ENCODE data around the gene TRMO. TPM values are rescaled to one million over a fixed set of nuclear protein-coding genes. Genes with fewer than 3 reads are reported as not detected.

The TRMO gene
- total and polyA plus RNA-seq, 2 of the 8 experiments (the other 6 are each of a cell fraction or from before 2014, with no cell fraction given): 4.6 to 5.6 TPM

- no peak overlapping the region for H3K56ac ChIP-seq (replicated peaks; ENCODE audit: insufficient read length, low read depth, low read length)
- no peak overlapping the region for H3K27ac ChIP-seq (ENCODE audit: low read depth, low read length)
- TF ChIP-seq GABPA (IDR thresholded peaks at IDR 0.05; ENCODE audit: borderline replicate concordance, insufficient read depth, low read length) (no peak), EP300 (IDR thresholded peaks at IDR 0.05; ENCODE audit: borderline replicate concordance in 1 of 2, low read depth in 2 of 2, low read length in 2 of 2) (no peak), ASH2L (IDR thresholded peaks at IDR 0.05; ENCODE audit: low read length) (no peak), CTBP2 (IDR thresholded peaks at IDR 0.05; ENCODE audit: borderline replicate concordance, insufficient read depth, insufficient read length, low read length) (no peak), SIN3A (conservative IDR thresholded peaks at IDR 0.05 in 1 of 2, IDR thresholded peaks at IDR 0.05 in 1 of 2; ENCODE audit: low read depth in 1 of 2, low read length in 2 of 2) (no peak), RXRA (IDR thresholded peaks at IDR 0.05; ENCODE audit: insufficient read depth, low read depth, low read length) (no peak), SP1 (IDR thresholded peaks at IDR 0.05; ENCODE audit: low read depth, low read length) (no peak), SAP30 (IDR thresholded peaks at IDR 0.05; ENCODE audit: insufficient read depth, insufficient replicate concordance, low read length) (no peak), RFX5 (IDR thresholded peaks at IDR 0.05; ENCODE audit: borderline replicate concordance, low read depth, low read length) (no peak)
- H3K23me2 ChIP-seq (ENCODE audit: low read depth, low read length): no peaks in the 10 kb centered on the region
- no peaks in the 10 kb centered on the region for H3K79me2 ChIP-seq (ENCODE audit: control insufficient read depth in 1 of 2, insufficient read depth in 2 of 2, low read length in 2 of 2)
- no peak overlapping the region for H2BK15ac ChIP-seq (ENCODE audit: low read length)
- no peak overlapping the region for H3K18ac ChIP-seq (ENCODE audit: extremely low read depth, low read length)
- H4K20me1 ChIP-seq (replicated peaks in 1 of 2; ENCODE audit: control insufficient read depth in 1 of 2, insufficient read depth in 2 of 2, low read length in 2 of 2): no peaks in the 10 kb centered on the region
- peaks cover 0 to 10% (median 9%) of the 10 kb centered on the region in 4 experiments; a peak in 5 of 7 replicates for H3K27me3 ChIP-seq (replicated peaks in 1 of 4; ENCODE audit: control insufficient read depth in 3 of 4, extremely low read depth in 1 of 4, insufficient read depth in 3 of 4, low read length in 3 of 4)
- no peak overlapping the region for H3K23ac ChIP-seq (ENCODE audit: insufficient read length)
- POLR2A ChIA-PET (ENCODE audit: partially characterized antibody): no interaction called here
- H2BK12ac ChIP-seq (ENCODE audit: low read depth, low read length): no peak overlapping the region
- no peak overlapping the region for H3K4me3 ChIP-seq (ENCODE audit: extremely low read depth in 1 of 4, insufficient read depth in 2 of 4, low read depth in 3 of 4, low read length in 4 of 4)
- no peak overlapping the region for H2BK20ac ChIP-seq (ENCODE audit: low read length)
- H2AFZ ChIP-seq (ENCODE audit: low read length): no peak overlapping the region
- H3K4me2 ChIP-seq (ENCODE audit: insufficient read depth in 1 of 2, low read depth in 2 of 2, low read length in 2 of 2): no peak overlapping the region
- H2AK5ac ChIP-seq (ENCODE audit: low read depth, low read length): no peak overlapping the region
- no peak for DNase-seq (ENCODE audit: low read depth in 1 of 2, low spot score in 2 of 2)
- H3K4me1 ChIP-seq (replicated peaks in 1 of 4; ENCODE audit: control insufficient read depth in 3 of 4, insufficient read depth in 4 of 4, low read length in 3 of 4): peaks cover 0 to 6% (median 5%) of the 10 kb centered on the region in 4 experiments; a peak in 2 of 7 replicates
- no peak overlapping the region for H3K14ac ChIP-seq (ENCODE audit: insufficient read length)
- H3K79me1 ChIP-seq (ENCODE audit: low read depth, low read length): no peaks in the 10 kb centered on the region
- no peak overlapping the region for H3K9ac ChIP-seq (replicated peaks in 1 of 4; ENCODE audit: extremely low read depth in 1 of 4, low read depth in 3 of 4, low read length in 3 of 4)
- no peak overlapping the region for H4K8ac ChIP-seq (ENCODE audit: extremely low read depth, insufficient read depth, low read length)
- H2BK5ac ChIP-seq (ENCODE audit: low read depth, low read length): no peak overlapping the region
- H3K4ac ChIP-seq (replicated peaks; ENCODE audit: insufficient read length, low read depth, low read length): no peak overlapping the region
- no peaks in the 10 kb centered on the region for H3K36me3 ChIP-seq (ENCODE audit: control insufficient read depth in 2 of 4, insufficient read depth in 4 of 4, low read length in 3 of 4)
- no peak overlapping the region for H4K5ac ChIP-seq (ENCODE audit: insufficient read length, low read depth, low read length)
- CTCF ChIA-PET (ENCODE audit: partially characterized antibody): interaction anchor here (0.5 to 1.4 kb wide), 2 partner anchors 34 to 124 kb away, joined by 3 to 5 read pairs; no protein-coding TSS in a partner anchor
- FAIRE-seq: no peak
- no peak overlapping the region for H2BK120ac ChIP-seq (replicated peaks; ENCODE audit: low read depth, low read length)
- H4K91ac ChIP-seq (replicated peaks; ENCODE audit: insufficient read length, low read length): no peak overlapping the region
- no peaks in the 10 kb centered on the region for H3K9me3 ChIP-seq (ENCODE audit: insufficient read depth in 2 of 2, low read depth in 1 of 2, low read length in 1 of 2)
These were observed 55.5 kb downstream of the TRMO start for GRCh38 chr9:97866848-97867247.

Measured in H1 (cell line).